ENCODE measurements around the gene CDH16.
A peak's percentile ranks its signal among the peaks of the same experiment; 100 is the strongest.

The CDH16 gene

GRCh38 chr16:66895689-66895979 is 23.1 kb downstream of the CDH16 start:
- DNase-seq (ENCODE audit: low read depth) = no peak

DNA sequence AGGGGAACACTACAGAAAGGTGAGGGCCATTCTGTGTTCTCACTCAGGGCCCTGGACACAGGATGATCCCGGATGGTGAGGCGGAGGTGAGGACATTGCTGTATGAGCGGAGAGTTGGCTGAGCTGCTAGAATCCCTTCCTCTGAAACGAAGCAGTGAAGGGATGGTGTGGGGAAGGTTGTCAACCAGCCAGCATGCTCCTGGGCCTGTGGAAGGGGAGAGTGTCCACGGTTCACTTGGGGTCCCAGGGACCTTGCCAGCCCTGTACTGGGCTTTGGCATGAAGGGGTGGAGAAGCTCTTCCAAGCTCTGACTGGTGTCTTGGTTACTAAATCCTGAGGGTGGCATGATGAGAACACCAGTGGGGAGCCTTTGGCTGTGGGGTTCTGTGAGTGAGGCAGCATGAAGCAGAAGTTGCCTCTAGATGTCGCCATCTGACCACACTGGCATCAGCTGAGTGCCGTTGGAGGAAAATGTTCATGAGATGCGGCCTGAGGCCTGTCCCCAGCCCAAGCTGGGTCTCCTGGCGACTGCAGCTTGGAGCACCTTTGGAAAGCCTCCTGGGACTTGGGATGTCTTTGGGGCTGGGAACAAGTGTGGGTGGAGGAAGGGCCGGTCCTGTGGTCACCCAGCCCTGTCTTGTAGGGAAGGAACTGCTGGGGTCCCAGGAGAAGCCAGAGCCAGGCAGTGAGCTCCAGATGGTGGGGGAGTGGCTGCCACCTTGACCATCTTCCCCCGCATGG is 23.6 kb downstream of the CDH16 start:
- DNase-seq (ENCODE audit: low read depth) = peak; percentile 15

DNA sequence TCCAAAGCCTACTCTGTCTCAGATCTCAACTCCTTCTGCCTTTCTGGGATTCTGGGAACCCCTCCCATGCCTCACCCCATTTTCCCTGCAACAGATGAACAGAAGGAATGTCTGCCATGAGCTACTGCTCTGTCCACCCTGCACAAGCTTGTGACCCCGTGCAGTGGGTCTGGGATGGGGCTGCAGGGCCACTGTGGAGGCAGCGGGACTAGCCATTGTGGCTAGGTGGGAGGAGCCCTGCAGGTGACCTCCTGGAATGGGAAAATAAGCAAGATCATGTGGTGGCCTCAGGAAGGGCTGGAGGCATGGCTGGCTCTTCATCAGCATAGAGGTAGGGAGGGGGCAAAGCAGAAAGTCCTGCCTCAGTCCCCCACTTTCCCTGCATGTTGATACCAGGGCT is 24.6 kb downstream of the CDH16 start:
- no peak for DNase-seq (ENCODE audit: low read depth)

GRCh38 chr16:66891797-66892196 is 26.9 kb downstream of the CDH16 start:
- no peak for DNase-seq (ENCODE audit: low read depth)

DNA sequence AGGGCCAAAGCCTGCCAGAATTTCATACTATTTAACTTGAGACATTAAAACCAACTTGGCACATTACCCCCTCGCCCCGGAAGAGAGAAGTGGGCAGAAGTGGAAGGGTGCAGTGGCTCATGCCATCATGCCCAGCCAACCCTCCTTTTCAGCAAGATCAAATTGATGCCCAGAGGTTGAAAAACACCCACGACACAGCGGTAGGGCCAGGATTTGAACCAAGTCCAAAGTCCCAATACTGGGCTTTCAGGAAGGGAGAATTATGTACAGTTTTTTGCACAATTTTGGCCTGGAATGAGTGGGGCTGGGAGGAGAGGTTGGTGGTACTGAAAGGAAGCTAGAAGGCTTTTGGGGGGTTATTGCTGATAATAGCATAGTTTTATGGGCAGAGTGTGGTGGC is 27.3 kb downstream of the CDH16 start:
- no peak for DNase-seq (ENCODE audit: low read depth)

GRCh38 chr16:66890799-66891198 is 27.9 kb downstream of the CDH16 start:
- DNase-seq (ENCODE audit: low read depth) = no peak

DNA sequence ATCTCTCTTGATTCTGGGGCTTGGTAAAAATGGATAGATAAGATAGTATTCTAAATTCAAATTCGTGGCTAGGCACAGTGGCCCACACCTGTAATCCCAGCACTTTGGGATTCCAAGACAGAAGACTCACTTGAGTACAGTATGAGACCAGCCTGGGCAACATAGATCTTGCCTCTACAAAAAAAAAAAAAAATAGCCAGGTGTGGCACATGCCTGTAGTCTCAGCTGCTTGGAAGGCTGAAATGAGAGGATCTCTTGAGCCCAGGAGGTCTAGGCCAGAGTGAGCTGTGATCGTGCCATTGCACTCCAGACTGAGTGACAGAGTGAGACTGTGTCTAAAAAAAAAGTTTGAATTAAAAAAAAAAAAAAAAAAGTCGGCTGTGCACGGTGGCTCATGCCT is 29.1 kb downstream of the CDH16 start:
- DNase-seq (ENCODE audit: low read depth) = no peak

- DNase-seq (ENCODE audit: low read depth) = no peak
Observed at GRCh38 chr16:66888647-66889615, 29.8 kb downstream of the CDH16 start.

GRCh38 chr16:66886914-66887313 is 31.8 kb downstream of the CDH16 start:
- DNase-seq (ENCODE audit: low read depth) = no peak

DNA sequence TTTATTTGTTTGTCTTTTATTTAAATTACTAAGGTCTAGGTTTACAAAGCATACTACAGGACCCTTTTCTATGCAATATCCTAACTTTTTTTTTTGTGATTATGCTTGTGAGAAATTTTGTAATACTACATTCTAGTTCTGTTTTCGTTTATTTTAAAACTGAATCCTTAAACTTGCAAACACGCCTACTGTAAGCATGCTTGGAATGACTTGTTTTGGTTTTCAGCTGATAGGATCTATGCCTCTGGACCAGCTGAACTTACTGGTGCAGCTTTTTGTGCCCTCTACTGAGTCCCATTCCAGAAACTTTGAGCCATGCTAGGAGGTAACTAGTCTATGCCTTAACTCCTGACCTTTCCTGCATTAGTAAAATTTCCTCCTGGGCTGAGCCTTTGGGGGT is 32.4 kb downstream of the CDH16 start:
- no peak for DNase-seq (ENCODE audit: low read depth)

- no peak for DNase-seq (ENCODE audit: low read depth)
Observed at GRCh38 chr16:66885491-66885890, 33.2 kb downstream of the CDH16 start.

GRCh38 chr16:66882702-66883101 is 36.0 kb downstream of the CDH16 start:
- no peak for DNase-seq (ENCODE audit: low read depth)

DNA sequence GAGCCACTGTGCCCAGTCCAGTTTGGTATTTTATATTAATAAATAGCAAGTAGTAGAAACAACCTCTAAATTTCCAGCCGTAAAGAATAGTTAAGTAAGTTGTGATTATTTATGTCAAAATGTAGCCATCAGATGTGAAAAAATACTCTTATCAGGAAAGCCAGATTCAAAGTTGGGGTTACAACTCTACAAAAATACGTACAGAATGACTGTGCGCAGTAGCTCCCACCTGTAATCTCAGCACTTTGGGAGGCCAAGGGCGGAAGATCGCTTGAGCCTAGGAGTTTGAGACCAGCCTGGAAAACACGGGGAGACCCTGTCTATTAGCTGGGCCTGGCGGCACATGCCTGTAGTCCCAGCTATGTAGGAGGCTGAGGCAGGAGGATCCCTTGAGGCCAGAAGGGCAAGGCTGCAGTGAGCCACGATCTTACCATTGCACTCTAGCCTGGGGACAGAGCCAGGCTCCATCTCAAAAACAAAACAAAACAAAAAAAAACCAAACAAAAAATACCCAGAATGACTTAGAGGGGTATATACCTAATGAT is 36.6 kb downstream of the CDH16 start:
- no peak for DNase-seq (ENCODE audit: low read depth)

DNA sequence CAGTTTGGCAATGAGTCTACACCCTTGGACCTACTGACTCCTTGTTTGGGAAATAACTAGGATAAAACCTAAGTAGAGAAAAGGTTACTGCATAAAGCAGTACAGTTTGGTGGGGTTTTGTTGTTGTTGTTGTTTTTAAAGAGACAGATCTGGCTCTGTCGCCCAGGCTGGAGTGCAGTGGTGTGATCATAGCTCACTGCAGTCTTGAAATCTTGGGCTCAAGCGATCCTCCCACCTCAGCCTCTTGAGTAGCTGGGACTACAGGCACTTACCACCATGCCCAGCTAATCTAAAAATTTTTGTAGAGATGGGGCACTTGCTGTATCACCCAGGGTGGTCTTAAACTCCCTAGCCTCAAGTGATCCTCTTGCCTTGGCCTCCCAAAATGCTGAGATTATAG is 37.1 kb downstream of the CDH16 start:
- no peak for DNase-seq (ENCODE audit: low read depth)

GRCh38 chr16:66881014-66881417 is 37.7 kb downstream of the CDH16 start:
- DNase-seq (ENCODE audit: low read depth) = no peak

DNA sequence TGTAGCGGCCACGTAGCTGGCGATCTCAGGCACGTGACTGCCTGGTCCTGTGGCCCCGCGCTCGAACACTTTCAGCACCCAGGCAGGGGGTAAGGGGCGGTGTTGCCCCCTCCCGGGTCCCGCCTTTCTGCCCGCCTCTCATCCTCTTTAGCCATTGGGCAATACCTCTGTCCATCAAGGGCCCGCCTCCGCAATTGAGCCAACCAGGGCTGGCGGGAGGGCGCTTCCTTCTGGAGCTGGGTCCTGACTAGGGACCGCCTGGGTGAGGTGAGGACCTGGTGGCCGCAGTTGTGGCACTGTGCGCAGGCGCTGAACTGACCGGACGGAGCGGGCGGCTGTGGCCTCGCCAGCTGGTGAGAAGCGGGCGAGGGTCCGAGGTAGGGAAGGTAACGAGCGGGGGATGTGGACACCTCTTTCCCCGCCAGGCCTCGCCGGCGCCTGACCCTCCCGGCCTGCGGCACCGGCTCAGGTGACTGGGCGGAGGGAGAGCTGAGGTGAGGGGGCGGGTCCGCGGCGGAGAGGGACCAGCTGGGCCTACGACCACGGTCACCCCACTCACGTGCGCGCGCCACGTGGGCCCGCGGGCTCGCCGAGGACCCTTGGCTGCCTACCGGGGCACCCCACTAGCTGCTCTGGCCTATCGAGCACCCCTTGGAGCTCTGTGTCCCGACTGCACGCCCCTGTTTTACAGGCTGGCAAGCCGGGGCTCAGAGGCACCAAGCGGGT is 38.2 kb downstream of the CDH16 start, which contains the start of gene PDP2:
Gene PDP2 (plus strand): TSS at position 228 of the 726 bp plus-strand sequence. CDS start 3,770 bp downstream, outside the sequence.
- DNase-seq (ENCODE audit: low read depth) = peak; percentile 78

- no peak for DNase-seq (ENCODE audit: low read depth)
Observed at GRCh38 chr16:66878067-66878466, 40.6 kb downstream of the CDH16 start.

GRCh38 chr16:66874079-66874775 is 44.5 kb downstream of the CDH16 start:
- no peak for DNase-seq (ENCODE audit: low read depth)

DNA sequence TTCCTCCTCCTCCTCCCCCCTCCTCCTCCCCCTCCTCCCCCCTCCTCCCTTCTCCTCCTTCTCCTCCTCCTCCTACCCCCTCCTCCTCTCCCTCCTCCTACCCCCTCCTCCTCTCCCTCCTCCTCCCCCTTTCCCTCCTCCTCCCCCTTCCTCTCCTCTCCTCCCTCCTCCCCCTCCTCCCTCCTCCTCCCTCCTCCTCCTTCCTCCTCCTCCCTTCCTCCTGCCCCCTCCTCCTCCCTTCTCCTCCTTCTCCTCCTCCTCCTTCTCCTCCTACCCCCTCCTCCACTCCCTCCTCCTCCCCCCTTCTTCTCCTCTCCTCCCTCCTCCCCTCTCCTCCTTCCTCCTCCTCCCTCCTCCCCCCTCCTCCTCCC is 45.0 kb downstream of the CDH16 start:
- no peak for DNase-seq (ENCODE audit: low read depth)

DNA sequence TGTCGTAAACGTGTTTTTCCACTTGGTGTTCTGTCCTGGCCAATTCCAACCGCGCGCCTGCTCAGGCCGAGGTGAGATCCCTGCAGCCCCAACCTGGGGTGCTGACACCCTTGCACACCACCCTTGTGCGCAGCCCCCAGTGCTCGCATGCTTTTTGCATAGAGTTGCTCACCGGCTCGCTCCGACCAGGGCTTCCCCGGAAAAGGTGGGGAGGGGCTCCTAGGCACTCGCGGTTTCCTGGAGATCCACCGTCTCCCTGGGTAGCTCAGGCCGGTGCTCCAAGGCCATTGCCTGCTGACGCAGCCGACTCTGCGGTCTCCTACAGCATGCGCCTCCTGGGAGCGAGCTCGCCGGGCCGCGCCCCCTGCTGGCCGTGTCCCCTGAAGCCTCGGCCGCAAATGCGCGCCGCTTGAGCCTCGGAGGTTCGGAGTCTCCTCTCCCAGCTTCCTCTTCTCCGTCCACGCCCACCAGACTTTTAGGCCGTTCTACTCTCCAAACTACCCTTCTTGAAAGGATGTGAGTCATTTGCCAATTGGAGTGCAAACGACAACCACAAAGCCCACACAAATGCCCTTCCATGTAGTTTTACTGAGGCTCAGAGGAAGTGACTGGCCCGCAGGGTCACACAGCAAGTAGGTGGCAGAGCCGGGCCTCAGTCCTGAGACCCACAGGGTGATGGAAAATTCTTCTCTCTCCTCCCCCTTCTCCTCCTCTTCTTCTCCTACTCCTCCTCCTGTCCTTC is 45.6 kb downstream of the CDH16 start:
- peak; percentile 80 for DNase-seq (ENCODE audit: low read depth)

DNA sequence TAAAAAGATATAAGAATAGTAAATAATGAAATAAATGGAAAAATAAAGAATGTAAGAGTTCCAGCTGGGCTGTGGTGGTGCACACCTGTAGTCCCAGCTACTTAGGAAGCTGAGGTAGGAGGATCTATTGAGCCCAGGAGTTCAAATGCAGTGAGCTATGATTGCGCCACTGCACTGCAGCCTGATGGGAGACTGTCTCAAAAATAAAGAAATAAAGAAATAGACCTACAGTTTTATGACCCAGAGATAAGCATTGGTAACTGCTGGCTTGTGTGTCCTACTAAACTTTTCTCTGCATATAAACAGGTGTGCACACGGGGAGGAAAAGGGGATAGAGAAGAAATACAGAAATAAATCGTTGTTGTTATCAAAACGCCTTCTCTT is 46.1 kb downstream of the CDH16 start:
- no peak for DNase-seq (ENCODE audit: low read depth)

All from activated T-helper 1 cell treated with Interleukin-2 at 50 U/mL for 16 hours (primary cell).